HG03575 (cell line): ENCODE data around the gene MICALL1.
A peak's percentile ranks its signal among the peaks of the same experiment; 100 is the strongest.
"Not testable (repeated sequence)": the region's sequence is repeated elsewhere in the genome, so short reads cannot be mapped to it uniquely, and the experiment has no call there.

Experiments used
- ATAC-seq: cut with Tn5 transposase; IDR thresholded peaks from one replicate; pipeline ENCODE4 v1.9.1; 2021; ENCODE audit not compliant: unreplicated experiment, insufficient number of reproducible peaks, low FRiP score; ENCODE audit errors: extremely low read depth

The MICALL1 gene

DNA sequence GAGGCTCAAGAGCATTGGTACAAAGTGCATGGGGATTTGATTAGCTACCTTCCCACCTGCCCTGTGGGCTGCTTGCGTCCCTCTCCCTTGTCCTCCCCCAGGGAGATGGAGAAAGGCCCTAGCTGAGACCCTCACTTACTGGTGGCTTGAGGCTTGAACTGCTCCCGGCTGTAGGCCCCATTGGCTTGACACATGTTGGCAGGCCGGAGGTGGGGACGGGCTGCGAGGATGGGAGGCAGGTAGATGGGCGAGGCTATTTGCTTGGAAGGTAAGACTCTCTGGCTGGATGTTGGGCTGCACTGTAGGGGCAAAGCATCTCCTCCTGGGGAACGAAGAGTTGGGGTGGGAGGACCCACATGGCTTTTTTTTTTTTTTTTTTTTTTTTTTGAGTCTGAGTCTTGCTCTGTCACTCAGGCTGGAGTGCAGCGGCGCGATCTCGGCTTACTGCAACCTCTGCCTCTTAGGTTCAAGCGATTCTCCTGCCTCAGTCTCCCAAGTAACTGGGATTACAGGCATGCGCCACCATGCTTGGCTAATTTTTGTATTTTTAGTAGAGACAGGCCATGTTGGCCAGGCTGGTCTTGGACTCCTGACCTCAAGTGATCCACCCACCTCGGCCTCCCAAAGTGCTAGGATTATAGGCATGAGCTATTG, 41.2 kb downstream of the MICALL1 start:
- ATAC-seq, result not testable (repeated sequence)

- no peak for ATAC-seq
Measured at GRCh38 chr22:37951305-37951704, 45.2 kb downstream of the MICALL1 start.

DNA sequence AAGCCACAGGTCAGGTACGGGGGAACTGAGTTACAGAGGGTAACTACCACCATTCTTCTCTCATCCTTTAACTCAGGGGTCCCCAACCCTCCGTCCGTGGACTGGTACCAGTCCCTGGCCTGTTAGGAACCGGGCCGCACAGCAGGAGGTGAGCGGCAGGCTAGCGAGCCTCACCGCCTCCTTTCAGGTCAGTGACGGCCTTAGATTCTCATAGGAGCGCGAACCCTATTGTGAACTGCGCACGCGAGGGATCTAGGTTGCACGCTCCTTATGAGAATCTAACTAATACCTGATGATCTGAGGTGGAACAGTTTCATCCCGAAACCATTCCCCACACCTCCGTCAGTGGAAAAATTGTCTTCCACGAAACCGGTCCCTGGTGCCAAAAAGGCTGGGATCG, 46.5 kb downstream of the MICALL1 start:
- not testable (repeated sequence) for ATAC-seq

DNA sequence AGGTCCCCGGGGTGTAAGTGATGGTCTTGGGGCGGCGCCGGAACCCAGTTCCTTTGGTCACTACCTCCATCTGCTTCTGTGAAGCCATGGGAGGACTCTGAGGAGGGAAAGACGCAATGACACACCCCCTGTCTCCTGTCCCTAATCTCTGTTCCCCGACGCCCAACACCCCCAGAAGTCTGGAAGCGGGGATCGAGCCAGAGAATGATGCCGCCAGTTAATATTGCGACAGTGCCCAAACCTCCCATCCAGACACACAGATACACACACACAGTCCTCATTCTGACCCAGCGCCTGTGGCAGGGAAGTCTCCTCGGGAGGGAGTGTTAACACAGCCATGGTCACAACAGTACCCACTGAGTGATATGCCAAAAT, 47.0 kb downstream of the MICALL1 start:
- ATAC-seq, result peak; percentile 9

- ATAC-seq, result peak; percentile 52
Measured at GRCh38 chr22:37953437-37954179, 47.5 kb downstream of the MICALL1 start, which contains the start of the genes C22orf23 and POLR2F. Gene C22orf23 (minus strand): TSS chr22:37953601. CDS start chr22:37953149, 452 bp downstream. Gene POLR2F (plus strand): TSS chr22:37953699. CDS start chr22:37953788, 89 bp downstream.

DNA sequence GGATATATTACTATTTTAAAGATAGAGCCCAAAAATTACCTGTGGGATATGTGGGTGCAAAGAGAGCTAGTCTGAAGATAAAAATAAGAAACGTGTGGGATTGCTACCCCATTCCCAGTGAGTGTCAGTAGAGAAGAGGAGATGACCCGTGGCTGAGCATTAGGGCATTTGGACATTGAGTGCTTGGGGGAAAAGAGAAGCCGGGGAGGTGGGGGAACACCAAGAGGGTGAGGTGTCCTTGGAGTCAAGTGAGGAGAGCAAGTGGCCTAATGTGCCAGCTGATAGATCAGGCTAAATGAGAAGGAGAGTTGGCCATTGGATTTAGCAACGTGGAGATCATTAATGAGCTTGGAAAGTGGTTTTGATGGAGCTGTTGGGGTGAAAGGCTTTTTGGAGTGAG, 48.6 kb downstream of the MICALL1 start:
- no peak for ATAC-seq

GRCh38 chr22:37955825-37956397, 49.8 kb downstream of the MICALL1 start:
- not testable (repeated sequence) for ATAC-seq

DNA sequence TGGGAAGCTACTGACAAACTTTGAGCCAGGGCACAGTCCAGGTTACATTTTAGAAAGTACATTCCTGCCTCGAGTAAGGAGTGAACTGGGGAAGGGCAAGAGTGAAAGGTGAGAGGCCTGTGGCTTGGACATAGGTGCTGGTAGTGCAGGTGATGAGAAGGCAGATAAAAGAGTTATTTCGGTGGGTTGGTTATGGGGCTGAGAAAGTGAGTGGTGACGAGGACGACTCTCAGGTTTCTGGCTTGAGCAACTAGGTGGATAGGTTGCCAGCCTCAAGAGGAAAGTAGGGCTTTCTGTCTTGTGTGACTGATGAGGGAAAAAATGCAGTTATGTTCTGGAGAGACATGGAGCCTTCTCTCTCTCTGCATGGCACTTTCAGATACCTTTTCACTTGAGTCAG, 51.1 kb downstream of the MICALL1 start:
- no peak for ATAC-seq

GRCh38 chr22:37959231-37959825, 53.2 kb downstream of the MICALL1 start:
- no peak for ATAC-seq

DNA sequence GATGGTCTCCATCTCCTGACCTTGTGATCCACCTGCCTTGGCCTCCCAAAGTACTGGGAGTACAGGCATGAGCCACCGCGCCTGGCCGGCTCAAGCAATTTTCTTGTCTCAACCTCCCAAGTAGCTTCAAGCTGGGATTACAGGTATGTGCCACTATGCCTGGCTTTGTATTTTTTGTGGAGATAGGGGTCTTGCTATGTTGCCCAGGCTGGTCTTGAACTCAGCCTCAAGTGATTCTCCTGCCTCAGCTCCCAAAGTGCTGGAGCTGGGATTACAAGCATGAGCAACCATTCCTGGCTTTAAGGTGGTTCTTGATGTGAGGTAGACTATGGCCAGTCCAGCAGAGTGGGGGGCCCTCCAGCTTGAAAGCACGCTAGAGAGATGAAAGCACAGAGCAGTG, 55.0 kb downstream of the MICALL1 start:
- ATAC-seq, result no peak

DNA sequence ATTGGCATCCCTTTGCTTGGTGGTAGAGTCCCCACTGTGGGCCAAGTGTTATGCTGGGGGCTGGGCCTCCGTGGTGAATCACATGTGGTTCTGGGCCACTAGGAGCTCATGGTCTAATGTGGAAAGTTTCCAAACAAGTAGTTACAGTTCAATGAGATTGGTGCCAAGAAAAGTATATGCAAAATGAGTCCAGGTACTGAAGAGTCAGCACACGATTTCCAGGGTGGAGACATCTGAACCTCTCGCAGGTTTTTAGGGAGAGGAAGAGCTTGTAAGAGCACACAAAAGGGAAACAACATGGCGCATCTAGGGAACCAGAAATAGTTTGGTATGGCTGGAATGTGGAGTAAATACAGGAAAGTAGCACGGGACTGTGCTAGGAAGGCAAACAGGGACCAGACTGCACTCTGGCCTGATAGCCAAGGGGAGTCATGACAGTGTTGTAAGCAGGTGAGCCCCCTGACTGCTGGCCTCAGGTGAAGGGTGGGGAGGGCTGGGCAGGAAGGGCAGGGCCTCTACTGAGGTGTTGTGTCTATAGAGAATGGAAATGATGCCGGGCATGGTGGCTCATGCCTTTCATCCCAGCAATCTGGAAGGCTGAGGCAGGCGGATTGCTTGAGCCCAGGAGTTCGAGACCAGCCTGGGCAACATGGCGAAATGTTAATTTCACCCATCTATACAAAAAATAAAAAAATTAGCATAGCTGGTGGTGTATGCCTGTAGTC, 60.0 kb downstream of the MICALL1 start:
- ATAC-seq, result no peak

- no peak for ATAC-seq
Measured at GRCh38 chr22:37967147-37967546, 61.0 kb downstream of the MICALL1 start.

DNA sequence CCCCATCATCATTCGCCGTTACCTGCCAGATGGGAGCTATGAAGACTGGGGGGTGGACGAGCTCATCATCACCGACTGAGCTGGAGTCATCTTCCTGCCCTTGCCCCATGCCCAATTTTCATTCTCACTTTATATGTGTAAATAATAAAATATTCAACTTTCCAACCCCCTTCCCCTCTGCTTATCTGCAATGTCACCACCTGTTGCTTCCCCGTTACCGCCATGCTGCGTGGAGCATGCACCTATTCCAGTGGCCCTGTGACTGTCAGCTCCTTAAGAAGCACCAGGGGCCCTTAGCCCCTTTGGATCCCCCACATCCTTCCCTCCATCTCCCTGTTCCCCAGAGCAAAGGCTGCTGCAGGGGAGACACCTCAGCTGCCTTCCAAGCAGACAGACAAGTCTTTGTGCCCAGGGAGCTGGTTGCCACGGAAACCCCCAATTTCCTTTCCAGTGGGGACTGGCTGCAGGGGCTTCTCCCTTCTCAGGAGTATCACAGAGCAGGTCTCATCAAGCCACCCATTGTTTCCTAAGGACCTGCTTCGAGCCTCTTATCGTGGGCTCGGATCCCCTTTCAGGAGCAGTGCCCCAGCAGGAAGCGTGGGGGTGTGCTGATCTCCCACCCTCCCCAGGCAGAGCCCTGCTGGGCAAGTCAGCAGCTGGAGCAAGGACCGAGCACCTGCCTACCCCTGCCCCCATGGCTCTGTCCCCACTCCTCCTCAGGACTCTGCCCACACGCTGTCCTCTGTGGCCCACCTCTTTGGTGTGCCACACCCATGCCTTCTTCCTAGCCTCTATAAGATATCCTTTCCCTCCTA, 61.7 kb downstream of the MICALL1 start:
- ATAC-seq, result no peak

DNA sequence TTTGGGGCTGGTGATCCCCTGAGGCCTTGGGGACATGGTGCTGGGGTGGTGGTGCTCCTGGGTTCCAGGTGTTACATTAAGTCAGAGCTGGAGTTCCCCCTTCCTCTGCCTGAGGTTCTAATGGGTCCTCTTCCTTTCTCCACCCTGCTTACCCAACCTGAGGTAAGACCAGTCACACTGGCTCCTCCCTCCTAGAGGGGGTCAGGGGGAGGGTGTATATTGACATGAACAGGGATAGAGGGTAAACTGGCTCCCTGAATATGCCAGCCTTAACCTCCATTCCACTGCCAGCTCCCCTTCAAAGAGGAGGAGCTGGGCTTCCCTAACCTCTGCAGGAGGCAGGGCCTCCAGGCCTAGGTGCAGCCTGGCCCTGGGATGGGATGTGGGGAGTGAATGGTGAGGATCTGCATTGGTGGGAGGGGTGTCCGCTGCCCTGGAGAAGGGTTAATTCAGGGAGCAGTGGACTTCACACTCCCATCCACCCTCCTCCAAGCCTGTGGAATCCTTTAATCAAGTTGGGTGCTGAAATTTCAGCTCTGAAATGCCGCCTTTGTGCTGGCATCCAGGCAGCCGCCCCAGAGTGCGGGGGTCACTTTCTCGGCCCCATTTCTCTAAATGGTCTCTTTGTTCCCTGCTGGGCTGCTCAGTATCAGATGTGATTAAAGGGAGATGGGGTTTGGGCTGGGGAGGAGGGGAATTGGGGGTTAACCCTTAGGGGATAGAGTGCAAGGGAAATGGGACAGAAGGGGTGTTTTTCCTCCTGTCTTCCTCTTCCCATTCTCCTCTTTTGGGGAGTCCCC, 62.6 kb downstream of the MICALL1 start:
- ATAC-seq, result no peak

DNA sequence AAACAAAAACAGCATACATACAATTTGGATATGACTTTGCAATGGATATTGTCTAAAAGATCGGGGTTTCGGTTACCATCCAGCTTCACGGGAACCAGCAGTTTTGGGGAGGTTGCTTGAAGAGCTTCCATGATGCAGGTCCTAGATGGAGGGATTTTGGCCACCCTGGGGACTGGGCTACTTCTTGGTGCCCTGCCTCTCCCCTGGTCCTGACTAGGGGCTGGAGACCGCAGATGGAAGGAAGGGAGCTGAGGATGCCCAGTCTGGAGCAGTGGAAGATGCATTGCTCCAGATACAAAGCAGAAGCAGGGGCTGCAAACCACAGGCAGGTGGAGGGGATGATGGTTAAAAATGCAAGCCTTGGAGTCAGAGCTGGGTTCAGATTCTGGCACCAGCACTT, 64.8 kb downstream of the MICALL1 start:
- ATAC-seq, result no peak

DNA sequence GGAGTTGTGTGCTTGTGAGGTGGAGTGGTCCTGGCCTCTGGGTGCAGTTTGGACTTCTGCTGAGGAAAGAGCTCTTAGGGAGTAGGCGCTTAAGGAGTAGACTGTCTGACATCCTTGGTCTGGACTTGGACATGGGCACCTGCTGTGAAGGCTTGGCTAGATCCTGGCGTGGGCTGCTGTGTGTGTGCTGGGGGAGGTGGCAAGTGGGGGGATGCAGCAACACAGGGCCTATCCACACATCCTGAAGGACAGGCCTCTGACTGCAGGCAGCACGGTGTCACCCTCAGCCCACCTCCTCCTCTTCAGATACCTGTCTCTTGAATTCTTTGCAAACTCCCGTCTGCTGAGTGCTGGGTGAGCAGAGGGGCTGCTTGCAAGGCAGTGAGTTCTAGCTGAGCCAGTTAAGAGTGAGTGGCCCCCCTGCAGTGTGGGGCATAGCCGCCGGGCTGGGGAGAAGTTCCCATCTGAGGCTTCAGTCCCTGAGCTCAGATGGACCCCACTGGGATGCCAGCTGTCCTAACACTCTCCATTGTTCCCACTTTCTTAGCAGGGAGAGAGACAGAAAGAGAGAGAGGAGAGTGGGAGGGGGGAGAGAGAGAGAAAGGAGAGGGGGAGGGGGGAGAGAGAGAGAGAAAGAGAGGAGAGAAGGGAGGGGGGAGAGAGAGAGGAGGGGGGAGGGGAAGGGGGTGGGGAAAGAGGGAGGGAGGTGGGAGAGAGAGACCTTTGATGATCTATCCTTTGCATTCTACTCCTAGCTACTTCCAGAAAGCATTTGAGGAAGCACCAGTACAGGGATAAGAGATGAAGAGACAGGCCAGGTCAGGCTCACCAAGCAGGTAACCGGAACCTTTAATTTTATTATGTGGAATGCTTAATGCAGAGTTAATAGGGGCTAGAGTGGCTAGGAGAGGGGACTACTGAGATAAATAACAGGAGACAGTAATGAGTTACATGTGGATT, 65.7 kb downstream of the MICALL1 start:
- ATAC-seq, result no peak

DNA sequence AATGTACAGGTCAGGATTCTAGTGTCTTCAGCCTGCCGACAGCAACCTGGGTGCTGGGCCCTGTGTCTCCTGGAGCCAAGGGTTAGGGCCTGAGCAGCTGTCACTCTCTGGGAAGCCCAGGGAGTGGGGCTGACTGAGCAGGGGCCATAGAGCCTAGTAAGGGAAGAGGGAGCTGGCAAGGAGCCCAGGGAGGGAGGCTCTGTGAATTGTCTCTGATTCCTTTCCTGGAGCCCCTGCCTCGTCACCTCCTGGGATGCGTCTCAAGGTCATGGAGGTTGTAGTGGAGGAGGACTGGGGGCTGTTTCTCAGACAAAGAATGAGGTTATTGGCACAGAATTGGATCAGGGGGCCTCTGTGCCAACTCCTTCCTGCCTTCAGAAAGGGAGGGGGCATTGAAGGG, 66.4 kb downstream of the MICALL1 start:
- ATAC-seq, result no peak
